HG03378 (cell line): ENCODE data around the gene TRIM14.
"Not testable (repeated sequence)": the region's sequence is repeated elsewhere in the genome, so short reads cannot be mapped to it uniquely, and the experiment has no call there.

ENCODE experiments used
- ATAC-seq: cut with Tn5 transposase; IDR thresholded peaks from one replicate; pipeline ENCODE4 v1.9.1; 2021; ENCODE audit warnings: mild to moderate bottlenecking, moderate library complexity; ENCODE audit not compliant: unreplicated experiment

Gene TRIM14

DNA sequence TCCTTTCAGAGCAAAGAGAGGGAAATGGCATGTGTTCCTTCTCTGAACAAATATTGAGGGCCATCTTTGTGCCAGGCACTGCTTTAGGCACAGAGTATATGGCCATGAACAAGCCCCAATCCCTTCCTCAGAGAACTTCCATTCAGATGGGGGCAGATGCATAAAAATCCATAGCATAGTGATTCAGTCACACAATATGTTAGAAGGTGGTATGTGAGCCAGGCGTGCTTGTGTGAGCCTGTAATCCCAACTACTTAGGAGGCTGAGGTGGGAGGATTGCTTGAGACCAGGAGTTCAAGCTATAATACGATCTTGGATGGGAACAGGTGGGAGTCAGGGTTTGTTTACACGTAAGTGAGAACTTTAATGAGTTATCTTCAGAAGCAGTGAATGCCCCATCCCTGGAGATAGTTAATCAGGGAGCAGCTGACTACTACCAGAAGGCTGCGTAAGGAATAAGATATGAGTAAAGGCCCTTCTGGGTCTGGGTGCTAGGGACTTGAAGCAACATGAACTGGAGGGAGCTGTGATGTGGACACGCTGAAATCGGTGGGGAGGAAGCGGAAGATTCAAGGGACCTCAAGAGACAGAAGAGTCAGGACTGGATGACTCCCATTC, 35.3 kb downstream of the TRIM14 start:
- no peak for ATAC-seq

DNA sequence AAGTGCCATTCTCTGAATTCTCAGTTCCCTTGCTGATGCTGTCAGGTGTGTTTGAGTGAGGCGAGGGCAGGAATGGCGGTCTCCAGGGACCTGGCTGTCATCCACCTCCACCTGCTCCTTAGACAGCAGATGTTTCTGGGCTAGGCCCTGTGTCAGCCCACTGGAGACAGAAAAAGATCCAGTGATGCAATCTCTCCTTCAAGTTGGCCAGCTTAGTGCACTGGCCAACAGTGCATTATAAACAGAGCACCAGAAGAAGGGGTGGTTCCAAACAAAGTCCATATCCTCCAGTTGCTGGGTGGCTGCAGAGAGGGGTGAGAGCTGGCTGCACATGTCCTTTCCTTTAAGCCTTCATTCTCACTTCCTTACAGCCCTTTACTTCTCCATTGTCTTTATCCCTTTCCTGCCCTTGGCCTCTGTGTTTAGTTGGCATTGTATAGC, 35.9 kb downstream of the TRIM14 start:
- ATAC-seq, result no peak

DNA sequence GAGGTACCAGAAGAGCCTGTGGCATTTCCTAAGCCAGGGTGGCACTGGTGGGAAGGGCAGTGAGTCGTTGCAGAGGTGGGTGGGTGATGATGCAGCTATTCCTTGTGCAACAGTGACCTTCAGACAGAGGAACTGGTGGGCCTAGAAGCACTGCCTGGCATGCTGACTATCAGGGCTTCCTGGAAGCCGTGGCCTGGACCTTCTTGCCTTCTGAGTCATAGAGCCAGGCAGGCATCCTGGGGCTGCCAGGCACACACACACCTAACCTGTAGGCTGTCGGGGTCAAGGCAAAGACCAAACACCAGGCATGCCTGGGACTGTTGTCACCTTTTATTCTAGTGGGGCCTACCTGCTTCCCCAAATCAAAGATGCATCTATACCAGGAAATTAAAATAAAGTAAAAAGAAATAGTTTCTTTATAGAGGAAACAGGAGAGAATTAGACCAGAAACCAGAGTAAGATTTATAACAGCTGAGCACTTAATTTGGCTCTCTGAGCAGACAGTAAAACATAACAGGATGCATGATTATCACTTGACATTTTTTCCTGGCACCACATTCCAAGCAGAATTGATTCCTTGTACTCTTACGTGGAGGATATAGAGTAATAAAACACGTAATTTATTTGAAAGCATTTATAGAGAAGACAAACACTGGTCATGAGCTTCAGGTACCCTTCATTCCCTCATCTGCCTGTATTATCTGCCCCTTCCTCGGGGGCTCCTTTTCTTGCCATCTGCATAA, 37.4 kb downstream of the TRIM14 start:
- no peak for ATAC-seq

DNA sequence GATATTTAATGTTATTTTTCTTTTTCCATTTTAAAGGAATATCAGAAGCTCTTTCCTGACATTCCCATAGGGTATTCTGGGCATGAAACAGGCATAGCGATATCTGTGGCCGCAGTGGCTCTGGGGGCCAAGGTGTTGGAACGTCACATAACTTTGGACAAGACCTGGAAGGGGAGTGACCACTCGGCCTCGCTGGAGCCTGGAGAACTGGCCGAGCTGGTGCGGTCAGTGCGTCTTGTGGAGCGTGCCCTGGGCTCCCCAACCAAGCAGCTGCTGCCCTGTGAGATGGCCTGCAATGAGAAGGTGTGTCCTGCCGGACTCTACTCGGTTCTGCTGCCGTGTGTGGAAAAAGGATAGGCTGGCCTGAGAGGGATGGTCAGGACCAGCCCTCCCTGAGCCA, 38.2 kb downstream of the TRIM14 start:
- no peak for ATAC-seq

DNA sequence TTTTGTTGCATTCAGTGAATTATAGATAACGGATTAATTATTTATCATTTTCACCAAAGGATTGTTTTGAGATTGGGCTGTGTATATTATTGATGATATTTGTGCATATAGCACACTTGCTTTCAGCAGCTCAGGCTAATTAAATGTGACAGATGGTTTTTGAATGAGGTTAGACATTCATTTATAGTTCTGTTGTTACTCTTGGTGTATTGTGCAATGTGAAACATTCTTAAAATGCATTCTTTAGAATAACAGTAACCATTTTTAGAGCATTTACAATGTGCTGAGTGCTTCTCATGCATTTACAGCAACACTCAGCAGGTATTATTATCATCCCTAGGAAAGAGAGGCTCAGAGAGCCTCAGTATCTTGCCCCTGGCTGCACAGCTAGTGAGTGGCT, 38.7 kb downstream of the TRIM14 start:
- ATAC-seq, result no peak

- no peak for ATAC-seq
These were observed 40.1 kb downstream of the TRIM14 start for GRCh38 chr9:98078895-98079294.

DNA sequence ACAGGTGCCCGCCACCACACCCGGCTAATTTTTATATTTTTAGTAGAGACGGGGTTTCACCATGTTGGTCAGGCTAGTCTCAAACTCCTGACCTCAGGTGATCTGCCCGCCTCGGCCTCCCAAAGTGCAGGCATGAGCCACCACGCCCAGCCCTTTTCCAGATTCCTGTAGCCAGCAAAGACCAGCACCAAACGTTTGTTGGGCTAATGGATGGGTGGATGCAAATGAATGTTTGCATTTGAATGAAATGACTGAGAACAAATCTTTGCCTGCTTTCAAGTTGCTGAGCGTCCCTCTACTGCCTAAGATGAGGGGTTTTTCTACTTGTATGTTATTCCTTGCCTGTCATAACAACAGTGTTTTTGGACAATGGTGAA, 42.5 kb downstream of the TRIM14 start:
- ATAC-seq, result not testable (repeated sequence)

DNA sequence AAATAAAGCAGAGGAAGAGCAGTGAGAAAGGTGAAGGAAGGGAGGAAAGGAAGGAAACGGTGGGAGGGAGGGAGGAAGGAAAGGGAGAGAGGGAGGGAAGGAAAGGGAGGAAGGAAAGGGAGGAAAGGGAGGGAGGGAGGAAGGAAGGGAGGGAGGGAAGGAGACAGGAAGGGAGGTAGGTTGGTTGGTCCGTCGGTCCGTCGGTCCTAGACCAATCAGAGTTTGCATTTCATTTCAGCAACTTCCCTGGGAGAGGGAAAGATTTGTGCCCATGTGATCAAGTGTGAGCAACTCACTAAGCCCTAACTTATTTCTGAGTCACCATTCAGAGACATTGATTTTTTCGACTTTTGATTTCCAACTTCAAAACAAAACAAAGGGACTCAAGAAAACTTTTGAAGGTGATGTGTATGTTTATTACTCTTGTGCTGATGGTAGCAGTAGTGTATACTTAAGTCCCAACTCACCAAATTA, 43.7 kb downstream of the TRIM14 start:
- ATAC-seq, result no peak

GRCh38 chr9:98074115-98074990, 44.7 kb downstream of the TRIM14 start:
- no peak for ATAC-seq

DNA sequence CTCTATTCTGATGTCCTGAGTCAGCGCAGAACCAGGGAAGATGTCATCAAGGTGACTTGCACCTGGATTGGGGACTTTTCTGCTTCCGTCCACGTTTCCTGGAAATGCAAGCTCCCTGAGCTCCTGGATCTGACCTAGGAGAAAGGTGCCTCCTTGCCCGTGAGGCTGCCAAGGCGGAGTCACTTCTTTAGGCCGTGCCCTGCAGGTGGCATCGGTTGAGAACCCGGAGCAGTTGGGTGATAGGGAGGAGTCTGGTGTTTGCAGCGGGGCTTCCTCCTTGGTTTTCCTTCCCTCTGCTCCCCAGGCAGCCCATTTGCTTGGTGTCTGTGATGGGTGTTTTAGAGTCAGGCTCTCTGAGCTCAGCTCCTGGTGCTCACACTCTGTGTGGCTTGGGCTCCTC, 47.3 kb downstream of the TRIM14 start:
- ATAC-seq, result no peak

DNA sequence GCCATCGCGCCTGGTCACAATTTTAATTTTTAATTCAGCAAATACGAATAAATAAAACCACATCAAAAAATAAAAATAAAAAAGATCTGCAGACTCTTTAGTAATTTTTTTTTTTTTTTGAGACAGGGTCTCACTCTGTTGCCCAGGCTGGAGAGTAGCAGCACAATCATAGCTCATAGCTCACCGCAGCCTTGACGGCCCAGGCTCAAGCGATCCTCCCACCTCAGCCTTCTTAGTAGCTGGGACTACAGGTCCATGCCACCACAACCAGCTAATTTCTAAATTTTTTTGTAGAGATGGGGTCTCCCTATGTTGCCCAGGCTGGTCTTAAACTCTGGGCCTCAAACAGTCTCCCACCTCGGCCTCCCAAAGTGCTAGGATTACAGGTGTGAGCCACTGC, 48.3 kb downstream of the TRIM14 start:
- no peak for ATAC-seq

GRCh38 chr9:98069551-98069950, 49.5 kb downstream of the TRIM14 start:
- ATAC-seq, result no peak

GRCh38 chr9:98067184-98067583, 51.8 kb downstream of the TRIM14 start:
- ATAC-seq, result no peak

DNA sequence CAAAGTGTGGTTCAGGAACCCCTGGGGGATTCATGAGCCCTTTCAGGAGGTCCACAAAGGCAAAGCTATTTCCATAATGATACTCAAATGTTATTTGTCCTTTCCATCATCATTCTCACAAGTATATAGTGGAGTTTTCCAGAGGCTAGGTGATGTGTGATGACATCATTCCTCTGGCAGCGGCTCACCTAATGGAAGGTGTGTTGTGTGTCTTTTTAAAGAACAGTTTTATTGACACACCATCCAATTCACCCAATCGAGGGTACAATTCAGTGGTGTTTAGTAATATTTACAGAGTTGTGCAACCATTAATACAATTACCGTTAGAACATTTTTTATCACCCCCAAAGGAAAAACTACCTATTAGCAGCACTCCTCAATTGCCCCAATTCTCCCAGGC, 52.8 kb downstream of the TRIM14 start:
- no peak for ATAC-seq

- ATAC-seq, result no peak
These were observed 54.2 kb downstream of the TRIM14 start for GRCh38 chr9:98064623-98065392.

- no peak for ATAC-seq
These were observed 56.9 kb downstream of the TRIM14 start for GRCh38 chr9:98062161-98062560.

DNA sequence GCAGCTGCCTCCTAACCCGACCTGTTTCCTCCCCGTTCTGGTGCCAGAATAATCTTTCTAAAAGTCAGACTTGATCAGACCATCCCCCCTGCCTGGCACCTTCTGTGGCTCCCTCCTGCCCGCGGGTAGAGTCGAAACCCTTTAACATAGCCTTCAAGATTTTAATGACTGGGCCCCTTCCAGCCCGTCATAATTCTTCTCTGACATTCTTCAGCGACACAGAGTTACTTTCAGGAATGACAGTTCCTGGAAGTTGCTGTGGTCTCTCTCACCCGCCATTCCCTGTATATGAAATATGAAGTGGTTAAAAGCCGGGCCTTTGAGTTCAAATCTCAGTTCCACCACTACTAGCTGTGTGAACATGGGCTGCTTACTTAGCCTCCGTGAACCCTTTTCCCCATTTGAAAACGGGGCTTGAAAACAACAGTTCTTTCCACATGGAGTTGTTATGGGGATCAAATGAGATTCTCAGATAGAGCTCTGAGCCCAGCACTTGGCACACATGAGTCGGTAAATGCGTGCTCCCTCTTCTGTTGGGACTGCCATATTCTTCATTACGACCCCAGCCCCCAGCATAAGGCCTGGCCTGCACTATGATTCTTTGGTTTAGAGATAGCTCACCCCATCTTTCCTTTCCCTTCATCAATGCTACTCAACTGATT, 61.8 kb downstream of the TRIM14 start:
- ATAC-seq, result peak; percentile 16

GRCh38 chr9:98056269-98057137, 62.5 kb downstream of the TRIM14 start, which contains the start of gene NANS:
TSS of gene NANS (plus strand) at chr9:98056732. CDS start at chr9:98056809, 77 bp downstream.
- ATAC-seq, result peak; percentile 76

DNA sequence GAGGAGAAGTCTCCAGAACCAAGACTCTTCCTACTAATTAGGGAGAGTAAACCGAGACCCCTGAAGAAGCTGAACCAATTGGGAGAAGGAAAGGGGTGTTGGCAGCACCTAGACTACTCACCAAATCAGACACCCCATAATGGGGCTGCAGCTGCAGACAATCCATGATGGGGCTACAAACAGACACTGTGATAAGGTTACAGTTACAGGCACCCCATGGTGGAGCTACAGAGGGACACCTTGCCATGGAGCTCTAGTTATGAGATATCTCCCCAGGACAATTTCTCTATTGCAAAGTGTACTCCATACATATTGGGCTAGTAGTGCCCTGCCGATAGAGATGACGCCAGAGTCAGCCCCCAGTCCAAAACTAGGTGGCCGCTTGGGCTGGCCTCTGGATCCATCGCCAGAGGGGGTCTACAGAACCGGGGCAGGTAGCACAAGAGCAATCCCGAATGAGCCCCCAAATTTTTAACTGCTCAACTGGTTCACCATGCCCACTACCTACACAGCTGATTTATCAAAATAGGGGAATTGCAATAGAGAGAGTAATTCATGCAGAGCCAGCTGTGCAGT, 64.6 kb downstream of the TRIM14 start:
- ATAC-seq, result no peak
